Neural crest cell (in vitro differentiated cells): ENCODE results near the gene SH3YL1. TPM values are rescaled to one million over a fixed set of nuclear protein-coding genes. Genes with fewer than 3 reads are reported as not detected.

Source experiments
- DNase-seq: peaks from one replicate; pipeline ENCODE4 v3.0.0; 2021; ENCODE audit warnings: low read depth, mixed read lengths, low spot score
- H3K27ac Mint-ChIP-seq: one replicate; pipeline ENCODE4 v1.8.0; 2021; ENCODE audit warnings: mild to moderate bottlenecking, mixed read lengths; ENCODE audit not compliant: unreplicated experiment
- H3K27me3 Mint-ChIP-seq: 2 replicates; pipeline ENCODE4 v1.8.0; 2021; ENCODE audit warnings: low read depth, mild to moderate bottlenecking, mixed read lengths
- H3K36me3 Mint-ChIP-seq: 2 replicates; pipeline ENCODE4 v1.8.0; 2021; ENCODE audit warnings: low read depth, mild to moderate bottlenecking, mixed read lengths
- H3K4me1 Mint-ChIP-seq: 2 replicates; pipeline ENCODE4 v1.8.0; 2021; ENCODE audit warnings: mixed read lengths
- H3K4me3 Mint-ChIP-seq: one replicate; pipeline ENCODE4 v1.8.0; 2021; ENCODE audit warnings: mild to moderate bottlenecking, mixed read lengths
- H3K9me3 Mint-ChIP-seq: 2 replicates; pipeline ENCODE4 v1.8.0; 2021; ENCODE audit warnings: mixed read lengths
- CTCF ChIP-seq: fragments of 200-600 bp; sonication (generic); conservative IDR thresholded peaks from 2 replicates; pipeline ENCODE4 v1.5.0; 2021; ENCODE audit warnings: antibody characterized with exemption, mild to moderate bottlenecking
- total RNA-seq: library from RNA; stranded (reverse); gene quantifications from 2 replicates; pipeline ENCODE4 v1.2.1, GENCODE V29; 2021

SH3YL1 gene
- total RNA-seq, 1 donor from 2014 or later = 31.8 TPM

- no peak for TF ChIP-seq CTCF
- no peak for DNase-seq
- H3K36me3 Mint-ChIP-seq = peaks cover 10% of the 10 kb centered on the region
- H3K27me3 Mint-ChIP-seq = no peaks in the 10 kb centered on the region
- H3K4me3 Mint-ChIP-seq = no peak overlapping the region
- H3K27ac Mint-ChIP-seq = no peak overlapping the region
- H3K9me3 Mint-ChIP-seq = no peaks in the 10 kb centered on the region
- peaks cover 4% of the 10 kb centered on the region for H3K4me1 Mint-ChIP-seq
These were observed 35.1 kb downstream of the SH3YL1 start for GRCh38 chr2:228518-229278.

- no peak for TF ChIP-seq CTCF
- H3K9me3 Mint-ChIP-seq = no peaks in the 10 kb centered on the region
- no peaks in the 10 kb centered on the region for H3K27me3 Mint-ChIP-seq
- no peak overlapping the region for H3K4me3 Mint-ChIP-seq
- DNase-seq = no peak
- no peak overlapping the region for H3K27ac Mint-ChIP-seq
- H3K36me3 Mint-ChIP-seq = peaks cover 10% of the 10 kb centered on the region
- H3K4me1 Mint-ChIP-seq = peaks cover 3% of the 10 kb centered on the region
These were observed 35.7 kb downstream of the SH3YL1 start for GRCh38 chr2:228115-228514.

- DNase-seq = no peak
- Mint-ChIP-seq H3K27ac (no peak overlapping the region), H3K4me3 (no peak overlapping the region), H3K9me3 (no peaks in the 10 kb centered on the region), H3K36me3 (peaks cover 8% of the 10 kb centered on the region), H3K27me3 (no peaks in the 10 kb centered on the region), H3K4me1 (no peaks in the 10 kb centered on the region)
- TF ChIP-seq CTCF = no peak
These were observed 39.7 kb downstream of the SH3YL1 start for GRCh38 chr2:223971-224760.

- Mint-ChIP-seq H3K9me3 (no peaks in the 10 kb centered on the region), H3K27me3 (no peaks in the 10 kb centered on the region), H3K4me1 (no peaks in the 10 kb centered on the region), H3K4me3 (no peak overlapping the region), H3K27ac (no peak overlapping the region), H3K36me3 (peaks cover 8% of the 10 kb centered on the region)
- DNase-seq = no peak
- no peak for TF ChIP-seq CTCF
These were observed 40.4 kb downstream of the SH3YL1 start for GRCh38 chr2:223451-223850.

GRCh38 chr2:216068-216467 is 47.8 kb downstream of the SH3YL1 start:
- no peak for TF ChIP-seq CTCF
- Mint-ChIP-seq H3K4me1 (no peaks in the 10 kb centered on the region), H3K36me3 (peaks cover 10% of the 10 kb centered on the region), H3K27me3 (peaks cover 4% of the 10 kb centered on the region), H3K4me3 (no peak overlapping the region), H3K9me3 (peaks cover 5% of the 10 kb centered on the region), H3K27ac (no peak overlapping the region)
- DNase-seq = no peak
